RCC 7860 (cell line): Measurements from ENCODE around the gene FBXL3.
A peak's percentile ranks its signal among the peaks of the same experiment; 100 is the strongest.
"Not testable (repeated sequence)": the region's sequence is repeated elsewhere in the genome, so short reads cannot be mapped to it uniquely, and the experiment has no call there.

Experiments
- DNase-seq: peaks from one replicate; pipeline ENCODE4 v3.0.0-alpha.2; 2015; ENCODE audit warnings: low spot score
- FAIRE-seq: peaks from 2 replicates; lab custom pipeline; 2012; peaks lifted over from hg19 to GRCh38; lab: Jason Lieb, UNC

Gene FBXL3

DNA sequence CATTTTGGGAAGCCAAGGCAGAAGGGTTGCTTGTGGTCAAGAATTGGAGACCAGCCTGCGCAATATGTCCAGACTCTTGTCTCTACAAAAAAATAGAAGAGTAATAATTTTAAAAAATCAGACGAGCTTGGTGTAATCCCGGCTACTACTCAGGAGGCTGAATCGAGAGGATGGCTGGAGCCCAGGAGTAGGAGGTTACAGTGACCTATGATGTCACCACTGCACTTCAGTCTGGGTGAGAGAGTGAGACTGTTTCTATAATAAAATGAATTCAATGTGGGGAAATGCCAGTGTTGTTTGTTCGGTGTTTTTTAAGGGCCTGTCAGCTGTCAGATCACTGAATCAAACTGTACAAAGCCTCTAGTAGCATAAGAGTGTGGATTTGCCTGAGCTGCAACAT, 1.2 kb upstream of the FBXL3 start:
- DNase-seq = no peak

DNA sequence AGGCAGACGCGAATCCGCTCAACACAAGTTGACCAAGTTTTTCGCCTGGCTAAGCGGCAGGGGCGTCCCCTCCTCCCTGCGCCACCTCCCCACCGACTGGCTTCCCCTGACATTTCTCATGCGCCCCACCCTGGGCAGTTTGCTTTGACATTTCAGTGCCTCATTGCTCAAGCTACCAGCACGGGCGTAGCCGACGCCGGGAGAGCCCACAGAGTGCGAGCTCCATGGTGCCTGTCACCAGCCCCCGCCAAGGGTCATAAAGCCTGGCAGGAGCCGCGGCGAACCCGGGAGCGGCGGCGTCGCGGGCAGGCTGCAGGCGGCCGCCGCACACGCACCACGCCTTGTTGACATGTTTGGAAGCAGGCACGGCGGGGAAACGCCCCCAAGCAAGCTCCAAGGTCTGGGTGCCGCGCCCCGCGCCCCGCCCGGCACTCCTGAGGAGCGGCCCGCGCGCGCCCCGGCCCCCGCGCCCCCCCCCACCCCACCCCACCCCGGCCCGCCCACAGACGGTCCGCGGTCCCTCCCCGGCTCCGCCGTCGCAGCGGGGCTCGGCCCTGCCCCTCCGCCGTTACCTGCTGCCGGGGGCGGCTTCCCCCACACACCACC, 601 bp downstream of the FBXL3 start:
- DNase-seq (peak; percentile 40), FAIRE-seq (no peak)

More for the DNA sequence above, 1.2 kb upstream of the FBXL3 start:
- FAIRE-seq = no peak

DNA sequence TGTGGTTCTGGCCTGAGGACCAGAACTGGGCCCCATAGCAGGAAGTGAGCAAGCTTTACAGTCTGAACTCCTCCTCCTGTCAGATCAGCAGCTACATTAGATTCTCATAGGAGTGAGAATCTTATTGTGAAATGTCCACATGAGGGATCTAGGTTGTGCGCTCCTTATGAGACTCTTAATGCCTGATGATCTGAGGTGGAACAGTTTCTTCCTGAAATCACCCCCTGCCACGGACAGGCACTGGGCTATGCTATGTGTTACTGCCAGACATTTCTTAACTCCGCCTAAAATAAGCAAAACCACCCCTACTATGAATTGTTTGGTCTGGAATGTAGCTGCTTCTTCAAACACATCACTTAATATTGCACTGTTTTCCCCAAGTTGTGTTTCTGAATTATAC, 4.6 kb downstream of the FBXL3 start:
- FAIRE-seq (no peak), DNase-seq (no peak)

DNA sequence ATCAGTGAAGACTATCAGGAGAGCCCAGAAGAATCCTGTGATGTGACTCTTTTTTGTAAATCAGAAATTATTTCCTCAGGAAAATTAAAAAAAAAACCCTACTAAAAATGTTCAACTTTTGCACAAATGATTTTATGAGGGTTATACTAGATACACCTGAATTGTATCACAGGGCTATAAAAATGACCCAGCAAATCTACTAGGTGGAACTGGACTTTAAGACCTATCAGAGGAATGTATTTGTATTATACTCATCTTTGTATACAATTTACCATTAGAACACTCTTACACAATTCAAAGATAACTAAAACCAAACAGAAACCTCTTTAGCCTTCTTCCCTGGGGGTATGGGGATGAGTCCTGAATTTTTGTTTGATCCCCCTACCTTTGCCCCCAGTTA, 7.2 kb downstream of the FBXL3 start:
- FAIRE-seq = no peak
- DNase-seq = no peak

DNA sequence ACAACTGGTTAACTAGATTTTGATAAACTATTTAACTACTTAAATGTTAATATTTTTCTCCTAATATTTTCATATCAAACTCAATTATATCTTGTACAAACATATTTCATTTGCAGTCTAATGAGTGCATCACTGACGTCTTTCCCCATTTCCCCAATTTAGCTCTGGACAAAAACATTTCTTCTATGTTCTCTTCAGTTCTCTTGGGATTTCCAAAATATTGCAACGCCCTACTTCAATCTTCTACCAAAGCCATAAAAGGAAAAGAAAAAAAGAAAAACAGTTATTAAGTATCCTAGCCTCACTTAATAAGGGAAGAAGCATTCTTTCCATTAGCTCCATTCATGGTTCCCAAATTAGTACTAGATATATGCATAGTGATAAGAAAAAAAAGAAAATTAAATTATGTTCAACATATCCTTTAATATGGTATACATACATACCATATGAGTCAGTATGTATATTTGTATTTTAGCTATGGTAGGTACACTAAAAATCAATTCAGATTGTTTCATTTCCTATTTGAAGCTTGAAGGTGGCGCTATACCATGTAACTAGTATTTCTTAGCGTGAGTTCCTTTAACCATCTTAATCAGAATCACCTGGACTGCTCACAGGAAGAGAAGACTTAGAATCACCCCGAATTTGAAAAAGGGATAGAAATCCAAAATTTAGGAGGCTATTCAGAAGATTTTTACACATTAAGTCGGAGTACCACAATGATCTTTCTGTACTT, 9.9 kb downstream of the FBXL3 start:
- FAIRE-seq = no peak
- no peak for DNase-seq

DNA sequence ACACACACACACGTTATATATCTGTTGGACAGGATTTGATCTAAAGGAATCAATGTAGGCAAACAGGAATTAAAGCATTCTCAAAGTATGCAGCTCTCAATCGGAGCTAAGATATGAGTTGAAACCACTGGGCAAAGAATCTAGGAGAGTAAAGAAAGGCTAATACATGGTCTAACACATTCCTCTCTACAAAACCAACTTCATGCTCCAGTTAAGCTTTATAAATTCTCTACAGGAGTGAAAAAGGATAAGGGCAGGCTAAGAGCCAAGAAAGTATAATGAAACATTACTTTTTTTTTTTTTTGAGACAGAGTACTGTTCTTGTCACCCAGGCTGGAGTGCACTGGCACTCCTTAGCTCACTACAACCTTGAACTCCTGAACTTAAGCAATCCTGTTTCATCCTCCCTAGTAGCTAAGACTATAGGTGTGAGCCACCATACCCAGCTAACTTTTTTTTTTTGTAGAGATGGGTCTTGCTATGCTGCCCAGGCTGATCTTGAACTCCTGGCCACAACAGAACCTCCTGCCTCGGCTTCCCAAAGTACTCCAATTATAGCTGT, 10.6 kb downstream of the FBXL3 start:
- DNase-seq = no peak
- FAIRE-seq = no peak

DNA sequence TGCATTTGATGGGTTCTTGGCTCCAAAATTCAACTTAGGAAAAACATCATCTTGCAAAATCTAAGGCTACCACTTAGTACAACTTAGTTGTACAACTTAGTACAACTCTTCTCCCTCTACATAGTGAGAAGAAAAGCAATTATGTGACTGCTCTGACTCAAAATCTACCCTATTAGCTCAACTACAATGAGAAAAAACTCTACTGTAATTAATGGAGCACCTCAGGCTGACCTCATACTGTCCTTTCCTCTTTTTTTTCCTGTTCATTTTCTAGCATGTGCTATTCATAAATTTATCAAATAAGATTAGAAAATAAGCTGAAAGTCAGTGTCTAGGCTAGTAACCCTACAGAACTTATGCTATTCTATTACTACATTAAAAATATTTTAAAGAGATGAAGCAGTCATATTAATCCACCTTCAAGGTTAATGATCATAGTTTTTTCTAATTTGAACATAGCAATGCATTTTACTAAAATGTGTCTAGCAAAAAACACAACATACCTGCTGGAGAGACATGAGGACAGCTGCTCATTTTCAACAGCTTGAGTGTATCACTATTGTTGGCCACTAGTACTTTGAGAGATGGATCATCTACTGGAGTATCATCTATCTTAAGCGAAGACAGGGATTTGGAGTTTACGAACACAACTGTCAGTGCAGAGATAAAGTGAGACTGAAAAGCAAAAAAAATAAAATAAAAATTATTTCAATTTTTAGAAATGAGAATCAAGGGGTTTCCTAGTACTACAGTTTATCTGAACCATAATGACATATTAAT, 11.9 kb downstream of the FBXL3 start:
- no peak for DNase-seq
- no peak for FAIRE-seq

DNA sequence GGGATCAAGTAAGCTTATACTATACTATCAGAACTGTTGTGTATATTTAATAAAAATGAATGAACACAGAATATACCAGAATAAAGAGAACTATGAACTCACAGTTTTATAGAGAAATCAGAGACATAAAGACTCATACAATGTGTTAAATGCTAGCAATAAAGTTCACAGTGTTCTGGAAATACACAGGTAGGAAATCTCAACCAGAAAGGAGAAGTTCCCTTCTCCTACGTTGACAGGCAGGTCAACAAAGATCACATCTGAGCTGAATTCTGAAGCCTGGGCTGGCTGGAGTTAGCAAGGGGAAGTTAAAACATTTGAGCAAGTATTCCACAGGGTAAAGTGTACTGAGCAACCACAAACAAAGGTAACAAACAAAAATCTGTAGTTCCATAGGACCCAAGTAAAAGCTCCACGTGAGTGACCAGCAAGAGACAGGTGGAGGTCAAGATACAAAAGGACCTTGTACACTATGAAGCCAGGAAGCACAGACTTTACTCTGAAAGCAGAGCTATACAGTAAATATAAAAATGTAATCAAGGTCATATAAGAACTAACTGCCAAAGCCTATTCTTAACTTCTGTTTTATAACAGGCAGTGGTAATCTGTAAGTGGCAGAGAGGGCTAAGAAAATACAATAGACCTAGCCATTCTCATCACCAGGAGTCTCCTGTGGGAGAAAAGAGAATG, 13.0 kb downstream of the FBXL3 start:
- DNase-seq (no peak), FAIRE-seq (no peak)

DNA sequence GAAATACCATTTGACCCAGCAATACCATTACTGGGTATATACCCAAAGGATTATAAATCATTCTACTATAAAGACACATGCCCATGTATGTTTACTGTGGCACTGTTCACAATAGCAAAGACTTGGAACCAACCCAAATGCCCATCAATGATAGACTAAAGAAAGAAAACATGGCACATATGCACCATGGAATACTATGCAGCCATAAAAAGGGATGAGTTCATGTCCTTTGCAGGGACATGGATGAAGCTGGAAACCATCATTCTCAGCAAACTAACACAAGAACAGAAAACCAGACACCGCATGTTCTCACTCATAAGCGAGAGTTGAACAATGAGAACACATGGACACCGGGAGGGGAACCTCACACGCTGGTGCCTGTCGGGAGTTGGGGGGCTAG, 17.2 kb downstream of the FBXL3 start:
- not testable (repeated sequence) for DNase-seq, FAIRE-seq

DNA sequence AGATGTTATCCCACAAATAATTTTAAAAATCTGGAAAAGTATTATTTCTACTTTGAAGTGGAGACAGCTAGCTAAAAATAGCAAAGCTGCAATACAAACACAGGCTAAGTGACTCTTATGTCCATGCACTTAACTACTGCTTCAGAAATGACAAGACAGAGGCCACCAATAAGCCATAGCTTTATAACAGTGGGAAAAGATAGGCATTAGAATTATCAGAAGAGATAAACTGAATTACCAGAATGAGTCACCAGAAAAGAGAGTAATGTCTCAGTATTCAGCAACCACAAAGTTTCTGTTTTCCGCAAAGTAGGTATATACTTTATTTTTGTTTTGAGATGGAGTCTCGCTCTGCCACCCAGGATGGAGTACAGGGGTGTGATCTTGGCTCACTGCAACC, 17.9 kb downstream of the FBXL3 start:
- FAIRE-seq = no peak

DNA sequence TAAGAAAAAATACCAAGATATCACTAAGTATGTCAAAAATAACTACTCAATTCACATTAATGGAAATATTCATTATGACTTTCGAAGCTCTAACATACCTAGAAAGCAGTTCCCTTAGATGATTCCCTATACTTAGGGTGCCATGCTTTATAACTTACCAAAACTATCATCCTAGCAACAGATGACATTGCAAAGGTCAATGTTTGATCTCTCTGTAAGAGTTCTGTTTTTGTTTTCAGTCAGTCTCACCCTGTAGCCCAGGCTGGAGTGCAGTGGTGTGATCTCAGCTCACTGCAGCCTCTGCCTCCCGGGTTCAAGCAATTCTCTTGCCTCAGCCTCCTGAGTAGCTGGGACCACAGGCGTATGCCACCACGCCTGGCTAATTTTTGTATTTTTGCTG, 18.6 kb downstream of the FBXL3 start:
- FAIRE-seq, DNase-seq: not testable (repeated sequence)

More for the DNA sequence above, 17.9 kb downstream of the FBXL3 start:
- no peak for DNase-seq

DNA sequence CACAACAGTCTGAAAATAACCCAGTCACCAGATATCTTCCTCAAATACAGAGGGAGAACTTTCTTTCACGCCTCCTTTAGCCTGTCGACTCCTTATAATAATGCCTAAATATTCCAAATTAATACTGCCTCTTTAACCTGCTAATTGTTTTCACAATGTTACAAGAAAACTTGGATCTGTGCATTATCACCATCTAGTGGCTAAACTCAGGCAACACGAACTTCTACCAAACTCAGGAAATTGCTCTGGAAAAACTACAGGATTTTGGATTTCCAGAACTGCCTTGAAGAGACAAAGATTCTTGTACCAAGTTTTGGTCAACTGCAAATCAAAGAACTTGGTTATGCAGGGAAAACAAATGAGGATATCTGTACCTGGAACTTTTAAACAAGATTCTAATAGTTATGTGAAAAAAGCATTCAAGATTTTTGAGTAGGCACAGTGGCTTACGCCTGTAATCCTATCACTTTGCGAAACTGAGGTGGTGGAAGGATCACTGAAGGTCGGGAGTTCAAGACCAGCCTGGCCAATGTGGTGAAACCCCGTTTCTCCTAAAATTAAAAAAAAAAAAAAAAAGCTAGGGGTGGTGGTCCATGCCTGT, 24.3 kb downstream of the FBXL3 start:
- FAIRE-seq (no peak), DNase-seq (peak; percentile 18)

DNA sequence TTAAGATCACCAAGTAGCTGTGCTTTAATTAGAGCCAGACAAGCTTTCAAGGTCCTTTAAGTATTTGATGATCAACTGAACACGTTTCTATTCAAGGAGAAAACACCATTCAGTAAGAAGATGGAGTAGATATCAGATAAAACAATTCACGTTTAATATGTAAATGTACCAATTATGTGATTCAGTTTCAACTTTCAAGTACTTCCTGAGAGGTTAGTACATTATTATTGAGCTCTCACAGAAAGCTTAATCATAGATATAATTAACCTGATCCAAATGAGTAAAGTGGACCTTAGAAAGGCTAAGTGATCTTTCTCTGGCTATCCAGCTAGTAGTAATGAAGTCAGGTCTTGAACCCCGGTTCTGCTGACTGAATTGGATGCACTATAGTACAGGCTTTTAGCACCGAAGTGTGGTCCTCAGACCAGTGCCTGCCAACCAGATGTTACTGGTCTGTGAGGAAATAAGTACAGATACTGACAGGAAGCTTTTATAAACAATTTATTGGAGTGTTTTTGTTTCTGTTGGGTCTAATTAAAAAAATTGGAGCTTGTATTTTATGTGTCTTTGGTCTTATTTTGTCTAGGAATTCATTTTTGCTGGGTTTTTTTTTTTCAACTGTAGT, 24.9 kb downstream of the FBXL3 start:
- no peak for FAIRE-seq
- DNase-seq = no peak

DNA sequence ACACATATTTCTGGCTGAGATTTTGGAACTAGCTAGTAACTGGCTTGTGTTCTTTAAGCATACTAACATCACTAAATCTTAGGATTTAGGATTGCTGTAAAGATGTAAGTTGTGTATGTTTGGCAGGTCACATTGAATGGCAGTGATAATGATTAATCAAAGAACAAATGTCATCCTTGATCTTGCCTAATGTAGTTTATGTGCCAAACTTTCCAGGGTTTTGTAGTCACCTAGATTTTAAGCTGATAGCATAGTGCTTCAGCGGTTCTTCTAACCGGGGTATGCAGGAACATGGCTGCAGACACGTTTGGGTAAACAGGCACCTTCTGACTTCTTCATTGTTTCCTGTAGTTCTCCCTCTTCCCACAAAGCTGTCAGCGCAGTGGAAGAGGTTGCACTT, 25.4 kb downstream of the FBXL3 start:
- DNase-seq = no peak
- FAIRE-seq = no peak

DNA sequence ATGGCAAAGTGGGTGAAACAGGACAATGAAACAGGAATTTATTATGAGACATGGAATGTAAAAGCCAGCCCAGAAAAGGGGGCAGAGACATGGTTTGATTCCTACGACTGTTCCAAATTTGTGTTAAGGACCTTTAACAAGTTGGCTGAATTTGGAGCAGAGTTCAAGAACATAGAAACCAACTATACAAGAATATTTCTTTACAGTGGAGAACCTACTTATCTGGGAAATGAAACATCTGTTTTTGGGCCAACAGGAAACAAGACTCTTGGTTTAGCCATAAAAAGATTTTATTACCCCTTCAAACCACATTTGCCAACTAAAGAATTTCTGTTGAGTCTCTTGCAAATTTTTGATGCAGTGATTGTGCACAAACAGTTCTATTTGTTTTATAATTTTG, 26.5 kb downstream of the FBXL3 start:
- DNase-seq (no peak), FAIRE-seq (no peak)

DNA sequence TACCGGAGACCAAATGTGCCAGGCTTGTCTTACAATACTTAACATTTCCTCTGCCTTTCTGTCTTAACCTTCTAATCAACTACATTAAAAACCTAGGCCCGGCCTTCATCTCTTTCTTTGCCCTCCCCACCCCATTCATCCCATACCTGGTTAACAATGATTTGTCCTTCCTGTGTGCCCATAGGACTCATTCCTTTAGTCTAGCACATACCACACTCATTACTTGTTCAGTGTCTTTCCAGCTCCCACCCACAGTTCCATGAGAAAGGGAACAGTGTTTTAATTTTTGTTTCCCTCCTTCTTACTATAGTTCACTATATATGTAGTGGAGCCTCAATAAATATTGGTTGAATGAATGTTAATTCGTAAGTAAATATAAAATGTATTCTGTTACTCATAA, 32.7 kb downstream of the FBXL3 start:
- no peak for DNase-seq
- FAIRE-seq = no peak

DNA sequence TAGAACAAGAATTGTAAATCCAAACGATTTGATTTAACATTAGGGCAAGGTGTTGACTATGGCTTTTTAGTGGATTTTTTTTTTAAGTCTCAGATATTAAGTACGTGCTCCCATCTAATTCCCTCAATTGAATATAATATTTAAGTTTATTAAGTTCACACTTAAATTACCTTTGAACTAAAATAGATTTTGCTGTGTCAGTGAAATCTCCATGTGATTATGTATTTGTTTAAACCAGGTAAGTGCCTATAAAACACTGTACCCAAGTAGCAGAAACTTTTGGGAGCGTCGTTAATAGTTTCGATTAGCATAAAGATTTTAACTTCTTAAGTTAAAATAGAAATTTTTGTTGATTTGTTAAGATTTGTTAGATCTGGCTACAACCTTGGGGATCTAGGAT, 33.5 kb downstream of the FBXL3 start:
- DNase-seq = no peak
- FAIRE-seq = no peak

DNA sequence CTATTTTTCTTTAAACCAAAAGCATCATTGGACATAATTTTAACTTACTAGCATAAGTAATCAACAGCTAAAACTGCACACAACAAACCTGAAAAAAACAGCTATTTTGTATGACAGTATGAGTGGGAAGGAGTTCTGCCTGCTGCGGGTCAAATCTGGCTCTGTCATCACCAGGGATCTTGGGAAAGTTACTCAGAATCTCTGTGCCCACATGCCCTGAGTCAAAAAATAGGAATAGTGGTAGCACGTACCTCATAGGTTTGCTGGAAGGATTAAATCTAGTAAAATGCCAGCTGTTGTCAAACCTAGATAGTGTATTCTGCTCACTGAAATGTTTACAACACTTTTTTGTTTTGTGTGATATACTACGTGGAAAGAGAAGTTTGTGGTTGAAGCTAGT, 33.9 kb downstream of the FBXL3 start:
- FAIRE-seq (no peak), DNase-seq (no peak)

DNA sequence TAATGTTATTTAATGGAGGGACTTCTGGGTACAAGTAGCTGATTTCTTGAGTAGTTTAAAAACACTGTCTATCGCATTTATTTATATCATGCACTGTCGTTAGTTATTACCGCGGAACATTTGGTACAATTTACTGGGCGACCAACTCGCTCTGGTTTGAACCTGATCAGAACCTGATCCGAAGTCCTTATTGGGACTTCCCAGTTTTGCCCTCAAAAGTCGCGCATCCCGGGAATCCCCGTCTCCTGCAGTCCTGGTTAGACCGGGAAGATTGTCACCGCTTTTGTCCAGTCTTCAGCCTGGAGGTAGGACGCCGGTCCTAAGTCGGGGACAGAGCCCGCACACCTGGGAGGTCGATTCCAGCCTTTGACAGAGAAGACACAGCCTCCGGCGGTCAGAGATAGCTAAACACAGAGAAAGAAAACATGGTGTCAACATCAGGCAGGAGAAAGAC, 34.4 kb downstream of the FBXL3 start:
- FAIRE-seq (no peak), DNase-seq (peak; percentile 3)
